AG09319 (cell line): ENCODE data around the gene CRELD1.
"Not testable (repeated sequence)": the region's sequence is repeated elsewhere in the genome, so short reads cannot be mapped to it uniquely, and the experiment has no call there.

Experiments used
- DNase-seq: peaks from one replicate; pipeline ENCODE4 v3.0.0-alpha.2; 2010; ENCODE audit warnings: low read depth; ENCODE audit errors: extremely low read depth
- TF ChIP-seq, protein P1 (sequence below): IDR thresholded peaks from 2 replicates; pipeline ENCODE4 v1.5.1; 2011; ENCODE audit warnings: low read depth, mild to moderate bottlenecking, inconsistent platforms, low read length, moderate library complexity

The CRELD1 gene

DNA sequence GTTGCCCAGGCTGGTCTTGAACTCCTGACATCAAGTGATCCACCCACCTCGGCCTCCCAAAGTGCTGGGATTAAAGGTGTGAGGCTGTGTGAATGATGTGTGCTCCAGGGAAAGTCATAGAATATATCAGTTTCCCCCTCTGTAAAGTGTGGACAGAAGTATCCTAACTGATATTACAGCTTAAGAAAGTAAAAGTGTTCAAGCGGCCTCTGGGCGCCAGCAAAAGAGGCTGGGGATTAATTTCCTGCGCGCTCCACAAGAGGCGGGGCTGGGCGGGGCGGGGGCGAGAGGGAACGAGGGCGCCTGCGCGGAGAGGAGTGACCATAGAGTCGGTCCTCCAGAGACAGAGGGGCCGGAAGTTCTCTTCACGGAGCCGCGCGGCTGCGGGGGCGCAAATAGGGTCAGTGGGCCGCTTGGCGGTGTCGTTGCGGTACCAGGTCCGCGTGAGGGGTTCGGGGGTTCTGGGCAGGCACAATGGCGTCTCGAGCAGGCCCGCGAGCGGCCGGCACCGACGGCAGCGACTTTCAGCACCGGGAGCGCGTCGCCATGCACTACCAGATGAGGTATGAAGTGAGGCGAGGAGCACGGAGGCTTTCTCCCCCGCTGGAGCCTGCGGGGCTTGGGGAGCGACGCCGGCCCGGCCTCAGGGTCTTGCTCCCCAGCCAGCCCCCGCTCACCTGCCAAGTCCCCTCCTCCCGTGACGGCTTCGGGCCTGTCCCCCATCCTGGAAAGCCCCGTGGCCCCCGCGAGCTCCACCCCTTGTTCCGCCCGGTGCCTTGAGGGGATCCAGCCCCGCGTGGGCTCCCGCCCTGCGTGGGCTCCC lies 43.2 kb upstream of the CRELD1 start, which contains the start of gene JAGN1:
Gene JAGN1 (plus strand): TSS at position 362 of the 823 bp plus-strand sequence. CDS start 113 bp downstream, at position 475.
- TF ChIP-seq, protein P1, sequence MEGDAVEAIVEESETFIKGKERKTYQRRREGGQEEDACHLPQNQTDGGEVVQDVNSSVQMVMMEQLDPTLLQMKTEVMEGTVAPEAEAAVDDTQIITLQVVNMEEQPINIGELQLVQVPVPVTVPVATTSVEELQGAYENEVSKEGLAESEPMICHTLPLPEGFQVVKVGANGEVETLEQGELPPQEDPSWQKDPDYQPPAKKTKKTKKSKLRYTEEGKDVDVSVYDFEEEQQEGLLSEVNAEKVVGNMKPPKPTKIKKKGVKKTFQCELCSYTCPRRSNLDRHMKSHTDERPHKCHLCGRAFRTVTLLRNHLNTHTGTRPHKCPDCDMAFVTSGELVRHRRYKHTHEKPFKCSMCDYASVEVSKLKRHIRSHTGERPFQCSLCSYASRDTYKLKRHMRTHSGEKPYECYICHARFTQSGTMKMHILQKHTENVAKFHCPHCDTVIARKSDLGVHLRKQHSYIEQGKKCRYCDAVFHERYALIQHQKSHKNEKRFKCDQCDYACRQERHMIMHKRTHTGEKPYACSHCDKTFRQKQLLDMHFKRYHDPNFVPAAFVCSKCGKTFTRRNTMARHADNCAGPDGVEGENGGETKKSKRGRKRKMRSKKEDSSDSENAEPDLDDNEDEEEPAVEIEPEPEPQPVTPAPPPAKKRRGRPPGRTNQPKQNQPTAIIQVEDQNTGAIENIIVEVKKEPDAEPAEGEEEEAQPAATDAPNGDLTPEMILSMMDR, result no peak
- peak; percentile 68 for DNase-seq

DNA sequence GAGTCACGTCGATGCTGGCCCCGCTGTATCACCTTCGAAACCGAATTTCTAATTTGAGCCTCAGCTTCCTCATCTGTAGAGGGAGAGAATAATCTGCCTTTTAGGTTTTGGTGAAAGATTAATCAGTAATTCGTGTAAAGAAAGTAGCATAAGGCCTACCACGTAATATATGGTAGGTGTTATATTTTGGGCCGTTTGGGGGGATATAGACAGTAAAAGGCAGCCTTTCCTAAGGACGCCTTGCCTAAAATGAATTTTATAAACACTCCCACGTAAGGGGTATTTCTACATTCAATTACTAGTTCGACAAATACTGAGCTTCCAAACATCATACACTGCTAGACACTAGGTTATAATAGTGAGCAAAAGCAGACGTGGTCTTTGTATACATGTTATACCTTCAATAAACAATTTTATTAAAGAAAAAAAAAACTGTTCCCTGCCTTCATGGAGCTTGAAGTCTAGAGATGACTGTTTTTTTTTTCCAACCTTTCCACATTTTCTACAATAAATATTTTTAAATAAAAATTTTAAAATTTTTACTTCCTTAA lies 42.5 kb upstream of the CRELD1 start:
- TF ChIP-seq, protein P1, result no peak
- no peak for DNase-seq

- DNase-seq, result no peak
- TF ChIP-seq, protein P1, result no peak
These were observed 39.9 kb upstream of the CRELD1 start for GRCh38 chr3:9893739-9894138.

DNA sequence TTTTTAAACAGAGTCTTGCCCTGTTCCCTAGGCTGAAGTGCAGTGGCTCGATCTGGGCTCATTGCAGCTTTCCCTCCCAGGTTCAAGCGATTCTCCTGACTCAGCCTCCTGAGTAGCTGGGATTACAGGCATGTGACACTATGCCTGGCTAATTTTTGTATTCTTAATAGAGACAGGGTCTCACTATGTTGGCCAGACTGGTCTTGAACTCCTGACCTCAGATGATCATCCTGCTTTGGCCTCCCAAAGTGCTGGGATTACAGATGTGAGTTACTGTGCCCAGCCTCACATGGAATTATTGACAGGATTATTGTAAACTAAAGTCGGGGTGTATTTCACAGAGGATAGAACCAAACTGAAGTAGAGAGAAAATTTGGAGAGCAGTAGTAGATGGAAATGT lies 37.9 kb upstream of the CRELD1 start:
- DNase-seq, result not testable (repeated sequence)

DNA sequence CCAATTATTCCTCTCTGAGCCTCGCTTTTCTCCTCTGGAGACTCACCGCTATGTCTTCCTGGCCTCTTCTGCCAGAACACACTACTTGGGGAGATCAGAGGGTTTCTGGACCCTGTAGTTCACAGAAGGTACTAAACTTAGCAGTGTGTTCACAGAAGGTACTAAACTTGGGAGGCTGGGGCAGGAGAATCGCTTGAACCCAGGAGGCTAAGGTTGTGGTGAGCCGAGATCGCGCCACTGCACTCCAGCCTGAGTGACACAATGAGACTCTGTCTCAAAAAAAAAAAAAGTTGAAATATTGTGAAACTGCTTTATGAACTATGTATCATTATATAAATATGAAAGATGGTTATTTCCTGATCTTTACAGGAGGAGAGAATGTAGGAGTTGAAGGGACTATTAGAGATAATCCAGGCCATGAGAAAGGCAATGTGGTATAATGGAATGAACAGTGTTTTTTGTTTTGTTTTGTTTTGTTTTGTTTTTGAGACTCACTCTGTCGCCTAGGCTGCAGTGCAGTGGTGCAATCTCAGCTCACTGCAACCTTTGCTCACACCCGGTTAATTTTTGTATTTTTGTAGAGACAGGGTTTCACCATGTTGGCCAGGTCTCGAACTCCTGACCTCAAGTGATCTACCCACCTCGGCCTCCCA lies 36.8 kb upstream of the CRELD1 start:
- not testable (repeated sequence) for DNase-seq

DNA sequence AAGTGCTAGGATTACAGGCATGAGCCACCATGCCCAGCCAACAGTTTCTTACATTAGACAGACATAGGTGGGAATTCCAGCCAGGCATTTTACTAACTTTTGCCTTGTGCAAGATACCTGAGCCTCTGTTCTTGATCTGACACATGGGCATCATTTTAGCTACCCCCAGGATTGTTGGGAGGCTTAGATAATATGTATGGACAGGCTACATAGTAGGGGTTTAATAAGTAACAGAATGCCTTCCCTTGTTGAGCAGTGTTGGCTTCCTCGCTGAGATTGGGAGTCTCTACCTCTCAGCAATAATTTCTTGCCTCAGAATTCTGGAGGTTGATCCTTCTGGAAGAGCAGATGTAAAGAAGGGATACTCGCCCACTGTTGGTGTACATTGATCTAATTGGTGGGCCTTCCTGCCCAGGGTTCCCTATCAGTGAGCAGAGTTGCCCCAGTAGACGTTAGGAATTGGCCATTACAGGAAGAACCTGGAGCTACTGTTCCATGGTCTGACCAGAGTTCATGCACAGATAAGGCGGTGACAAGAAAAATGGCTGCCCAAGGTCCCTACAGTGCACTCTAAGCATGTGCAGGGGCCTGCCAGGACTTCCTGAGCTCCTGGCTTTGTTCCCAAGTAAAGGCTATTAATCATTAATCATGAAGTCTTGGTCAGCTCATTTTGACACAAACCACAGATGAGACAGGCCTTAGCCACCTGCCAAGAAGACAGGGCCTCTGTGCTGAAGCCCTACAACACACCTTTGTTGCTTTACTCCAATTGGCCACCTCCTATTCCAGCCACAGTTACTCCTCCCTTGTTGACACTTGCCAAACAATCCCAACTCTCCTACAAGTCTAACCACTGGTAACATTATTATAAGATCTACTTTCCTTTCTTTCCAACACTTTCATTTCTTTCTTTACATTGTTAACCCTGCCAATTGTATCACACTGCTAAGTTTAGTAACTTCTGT lies 35.9 kb upstream of the CRELD1 start:
- TF ChIP-seq, protein P1, result no peak
- DNase-seq, result no peak

- TF ChIP-seq, protein P1, result no peak
- no peak for DNase-seq
These were observed 35.0 kb upstream of the CRELD1 start for GRCh38 chr3:9898467-9899241.
